NCI-H524 (cell line): ENCODE data around the gene KANK2.
A peak's percentile ranks its signal among the peaks of the same experiment; 100 is the strongest.
"Not testable (repeated sequence)": the region's sequence is repeated elsewhere in the genome, so short reads cannot be mapped to it uniquely, and the experiment has no call there.

Source experiments
- DNase-seq, 2 experiments: peaks; one replicate each; lab custom pipeline; 2025; lab: John Stamatoyannopoulos, UW

KANK2 gene

DNA sequence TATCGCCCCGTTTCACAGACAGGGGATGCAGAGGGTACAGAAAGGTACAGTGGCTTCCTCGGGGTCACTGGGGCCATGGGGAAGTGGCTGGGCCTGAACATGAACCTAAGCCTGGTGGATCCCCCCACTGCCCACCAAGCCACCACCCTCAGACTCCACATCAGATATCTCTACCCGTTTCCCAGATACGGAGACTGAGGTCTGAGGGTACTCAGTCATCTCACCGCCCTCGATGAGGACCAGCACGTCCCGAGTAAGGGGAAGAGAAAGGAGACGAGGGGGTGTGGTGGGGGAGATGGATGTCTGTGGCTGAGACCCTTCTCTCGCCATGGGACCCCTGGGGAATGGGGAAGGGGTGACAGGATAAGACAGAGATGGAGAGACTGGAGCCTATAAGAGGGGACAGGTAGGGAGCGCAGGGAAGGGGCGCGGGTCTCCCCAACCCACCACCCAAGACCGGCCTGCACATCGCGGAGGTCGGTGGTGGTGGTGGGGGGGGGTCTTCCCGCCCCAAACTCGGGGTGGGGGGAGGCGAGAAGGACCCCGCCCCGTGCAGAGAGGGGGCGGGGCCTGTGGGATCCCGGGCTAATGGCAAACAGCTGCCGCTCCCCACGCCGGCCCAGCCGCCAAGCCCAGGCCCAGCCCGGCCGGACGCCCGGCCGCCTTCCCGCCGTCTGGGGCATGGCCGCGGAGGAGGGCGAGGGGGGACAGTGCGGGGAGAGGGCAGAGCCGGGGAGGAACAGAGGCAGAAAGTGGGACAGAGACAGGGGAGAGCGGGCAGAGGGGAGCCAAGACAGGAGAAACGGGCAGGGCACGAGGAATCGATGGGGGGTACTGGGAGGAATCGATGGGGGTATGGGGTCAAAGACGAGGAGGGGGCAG is 698 bp downstream of the KANK2 start:
- peak; percentile 8 to 13 for DNase-seq

DNA sequence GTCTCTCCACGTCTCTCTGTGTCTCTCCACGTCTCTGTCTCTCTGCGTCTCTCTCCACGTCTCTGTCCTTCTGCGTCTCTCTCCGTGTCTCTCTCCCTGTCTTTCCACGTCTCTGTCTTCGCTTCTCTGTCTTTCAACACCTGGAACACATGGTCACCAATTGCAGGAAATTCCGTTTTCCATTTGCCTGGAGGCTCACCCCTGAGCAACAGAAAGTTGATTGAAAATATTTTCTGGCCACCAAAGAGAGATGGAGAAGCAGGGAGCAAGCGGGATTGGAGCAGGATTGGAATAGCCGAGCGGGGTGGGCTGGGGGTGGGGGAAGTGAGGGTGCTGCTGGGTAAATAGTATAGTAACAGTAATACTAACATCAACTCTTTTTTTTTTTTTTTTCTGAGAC is 1.7 kb downstream of the KANK2 start:
- no peak for DNase-seq

DNA sequence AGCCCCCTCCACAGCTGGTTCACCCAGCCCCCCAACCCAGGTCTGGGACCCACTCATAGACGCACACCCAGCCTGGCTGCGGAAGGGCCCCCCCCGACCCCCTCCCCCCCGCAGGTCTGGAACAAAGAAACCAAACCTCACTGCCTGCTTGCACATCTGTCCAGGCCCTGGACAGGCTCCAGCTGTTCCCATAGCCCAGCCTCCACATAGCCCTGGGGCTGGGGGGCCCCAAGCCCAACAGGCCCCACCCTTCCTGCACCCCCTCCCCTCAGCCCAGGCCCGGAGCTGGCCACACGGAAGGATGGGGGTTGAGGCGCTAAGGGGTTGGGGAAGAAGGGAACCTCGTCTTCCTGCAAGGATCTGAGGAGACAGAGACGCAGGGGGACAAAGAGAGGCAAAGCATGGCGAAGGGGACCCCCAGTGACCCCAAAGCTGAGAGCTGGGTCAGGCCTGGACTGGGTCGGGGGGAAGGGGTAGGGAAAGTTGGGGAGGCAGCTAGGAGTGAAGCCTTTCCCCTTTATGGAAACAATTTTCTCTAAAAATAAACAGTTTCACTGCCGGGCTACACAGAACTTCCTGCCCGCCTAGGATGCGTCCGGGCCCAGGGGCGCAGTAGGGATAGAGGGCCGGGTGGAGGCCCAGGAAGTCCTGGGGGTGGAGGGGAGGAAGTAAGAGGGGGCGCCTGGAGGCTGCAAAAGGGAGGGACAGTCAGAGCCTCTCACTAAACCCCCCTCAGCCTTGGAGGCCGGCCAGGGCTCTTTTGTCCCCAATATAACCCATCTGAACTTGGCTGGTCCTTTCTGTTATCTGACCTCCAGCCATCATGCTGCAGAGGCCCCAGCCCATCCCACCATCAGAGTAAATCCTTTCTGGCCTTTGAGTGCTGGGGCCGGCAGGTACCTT is 2.4 kb downstream of the KANK2 start:
- no peak for DNase-seq

DNA sequence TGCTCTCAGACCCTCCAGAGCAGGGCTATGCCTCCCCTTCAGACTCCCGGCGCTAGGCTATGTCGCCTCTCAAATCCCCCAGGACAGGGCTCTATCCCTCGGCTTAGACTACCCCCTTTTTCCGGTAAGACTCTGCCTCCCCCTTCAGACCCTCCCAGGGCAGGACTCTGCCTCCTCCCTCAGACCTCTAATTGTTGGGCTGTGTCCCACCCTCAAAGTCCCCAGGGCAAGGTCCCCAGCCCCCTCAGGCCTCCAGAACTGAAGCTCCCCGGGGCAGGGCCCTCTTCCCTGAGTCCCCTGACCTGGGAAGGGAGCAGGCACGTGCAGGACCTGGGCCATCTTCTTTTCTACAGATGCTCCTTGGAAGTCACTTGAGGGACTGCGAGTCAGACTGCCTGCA is 3.2 kb downstream of the KANK2 start:
- no peak for DNase-seq

DNA sequence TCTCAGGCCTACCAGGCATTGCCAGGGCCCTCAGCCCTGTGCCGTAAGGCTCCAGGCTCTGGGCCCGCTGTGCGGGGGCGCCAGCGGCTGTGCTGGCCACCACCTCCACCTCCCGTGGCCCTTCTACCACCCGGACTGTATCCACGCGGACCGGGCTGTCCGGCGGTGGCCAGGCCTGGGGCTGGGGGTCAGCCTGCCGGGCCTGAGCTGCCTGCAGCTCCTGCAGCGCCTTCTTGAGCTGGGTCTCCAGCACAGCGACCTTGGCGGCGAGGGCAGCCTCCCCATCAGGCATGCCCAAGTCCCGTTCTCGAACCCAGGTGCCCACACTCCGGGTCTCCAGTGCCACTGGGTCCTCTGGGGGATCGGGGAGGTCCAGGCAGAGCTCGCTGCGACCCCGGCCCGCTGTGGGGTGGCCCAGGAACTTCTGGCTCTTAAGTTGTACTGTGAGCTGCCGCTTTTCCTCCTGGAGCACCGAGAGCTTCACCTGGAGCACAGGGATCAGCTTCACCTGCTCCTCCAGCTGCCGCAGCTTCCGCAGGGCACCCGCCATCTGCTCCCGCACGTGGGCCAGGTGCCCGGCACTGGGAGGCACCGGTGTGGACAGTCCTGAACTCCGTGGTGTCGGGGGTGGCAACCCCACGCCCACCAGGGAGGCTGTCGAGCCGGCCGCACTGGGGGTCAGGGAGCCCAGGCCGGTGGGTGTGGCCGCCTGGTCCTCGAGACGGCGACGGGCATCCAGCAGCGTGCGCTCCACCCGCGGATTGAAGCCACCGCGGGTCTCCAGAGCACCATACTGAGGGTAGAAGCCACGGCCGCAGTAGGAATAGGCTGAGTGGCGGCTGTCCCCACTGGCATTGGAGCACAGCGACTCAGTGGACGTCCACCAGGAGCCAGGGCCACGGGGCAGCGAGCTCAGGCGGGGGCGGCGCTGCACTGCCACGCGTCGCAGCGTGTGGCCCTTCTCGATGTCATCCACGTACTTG is 4.1 kb downstream of the KANK2 start:
- DNase-seq, result no peak

DNA sequence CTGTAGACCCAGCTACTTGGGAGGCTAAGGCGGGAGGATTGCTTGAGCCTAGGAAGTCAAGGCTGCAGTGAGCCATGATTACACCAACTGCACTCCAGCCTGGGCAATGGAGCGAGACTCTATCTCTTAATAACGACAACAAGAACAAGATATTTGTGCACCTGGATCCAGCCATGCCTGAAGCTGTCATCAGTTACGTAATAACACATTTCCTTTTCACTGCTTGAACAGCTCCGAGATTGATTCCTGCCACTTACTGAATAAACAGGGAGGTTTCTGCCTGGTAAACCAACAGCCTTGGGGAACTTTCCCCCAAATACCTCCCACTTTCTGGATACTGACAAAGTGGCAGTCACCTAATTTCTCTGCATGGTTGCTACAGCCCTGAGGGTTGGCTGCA is 5.4 kb downstream of the KANK2 start:
- DNase-seq, result no peak

DNA sequence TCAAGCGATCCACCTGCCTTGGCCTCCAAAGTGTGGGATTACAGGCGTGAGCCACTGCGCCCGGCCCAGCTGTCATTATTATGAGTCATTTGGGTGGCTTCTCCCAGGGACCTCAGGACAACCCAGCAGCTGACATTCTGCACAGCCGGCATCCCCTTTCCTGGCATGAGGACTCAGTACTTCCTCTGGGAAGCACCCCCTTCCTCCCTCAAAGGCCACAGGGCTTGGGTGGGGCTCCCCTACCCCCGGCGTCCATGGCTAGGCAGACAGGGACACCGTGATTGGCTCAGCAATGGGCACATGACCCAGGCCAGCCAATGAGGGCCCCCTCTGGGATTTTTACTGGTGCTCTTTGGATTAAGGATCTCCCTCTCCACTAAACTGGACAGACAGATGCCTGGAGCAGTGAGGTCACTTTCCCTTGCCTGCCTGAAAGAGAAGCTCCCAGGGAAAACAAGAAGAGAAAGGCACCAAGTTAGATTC is 6.0 kb downstream of the KANK2 start:
- DNase-seq, result peak; percentile 24 to 53

DNA sequence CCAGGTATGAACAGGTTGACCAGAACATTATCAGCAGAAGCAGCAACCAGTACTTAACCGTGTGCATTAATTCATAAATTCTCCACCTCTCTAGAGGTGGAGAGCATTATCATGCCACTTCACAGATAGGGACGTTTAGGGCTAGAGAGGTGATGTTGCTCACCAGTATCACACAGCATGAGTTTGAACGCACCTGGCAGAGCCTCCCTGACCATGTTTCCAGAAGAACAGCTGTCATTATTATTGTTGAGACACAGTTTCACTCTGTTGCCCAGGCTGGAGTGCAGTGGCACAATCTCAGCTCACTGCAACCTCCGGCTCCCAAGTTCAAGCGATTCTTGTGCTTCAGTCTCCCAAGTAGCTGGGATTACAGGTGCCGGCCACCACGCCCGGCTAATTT is 6.8 kb downstream of the KANK2 start:
- DNase-seq, result no peak

DNA sequence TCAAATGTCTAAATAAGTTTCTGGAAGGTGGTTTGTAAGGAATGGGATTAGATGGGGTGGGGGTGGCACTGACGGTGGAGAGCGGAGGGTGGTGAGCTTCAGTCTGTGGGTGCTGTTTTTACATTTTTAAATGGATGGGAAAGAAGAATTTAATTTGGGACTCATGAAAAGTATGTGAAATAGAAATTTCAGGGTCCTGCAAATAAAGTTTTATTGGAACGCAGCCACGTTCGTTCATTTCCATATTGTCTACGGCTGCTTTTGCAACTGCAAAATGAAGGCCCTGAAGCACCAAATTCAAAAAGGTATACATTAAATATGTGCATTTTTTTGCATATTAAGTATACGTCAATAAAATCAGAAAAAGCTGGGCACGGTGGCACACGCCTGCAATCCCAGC is 9.9 kb downstream of the KANK2 start:
- DNase-seq, result no peak

DNA sequence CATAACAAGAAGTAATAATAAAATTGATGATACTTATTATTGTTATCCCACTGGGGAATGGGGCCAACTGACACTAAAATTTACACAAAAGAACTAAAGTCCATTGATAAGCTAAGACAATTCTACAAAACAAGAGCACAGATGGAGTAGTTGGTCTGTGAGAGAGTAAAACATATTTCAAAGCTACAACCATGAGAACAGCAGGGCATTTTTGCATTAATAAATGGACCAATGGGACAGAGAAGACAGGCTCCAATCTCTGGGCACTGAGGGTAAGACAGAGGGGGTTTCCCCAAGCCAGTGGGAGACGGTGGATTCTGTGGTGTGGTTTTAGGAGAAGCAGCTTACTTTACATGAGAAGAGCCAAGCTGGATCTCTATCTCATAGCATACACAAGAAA is 14.4 kb downstream of the KANK2 start:
- DNase-seq, result no peak

DNA sequence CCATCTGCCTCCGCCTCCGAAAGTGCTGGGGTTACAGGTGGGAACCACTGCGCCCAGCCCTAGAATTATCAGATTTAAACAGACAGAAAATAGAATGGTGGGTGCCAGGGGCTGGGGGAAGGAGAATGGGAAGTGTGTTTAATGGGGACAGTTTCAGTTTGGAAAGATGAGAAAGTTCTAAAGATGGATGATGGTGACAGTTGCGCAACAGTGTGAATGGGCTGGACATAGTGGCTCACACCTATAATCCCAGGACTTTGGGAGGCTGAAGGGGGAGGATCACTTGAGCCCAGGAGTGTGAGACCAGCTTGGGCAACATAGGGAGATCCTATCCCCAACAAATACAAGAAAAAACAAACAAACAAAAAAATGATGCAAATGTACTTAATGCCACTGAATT is 15.9 kb downstream of the KANK2 start:
- no peak for DNase-seq

DNA sequence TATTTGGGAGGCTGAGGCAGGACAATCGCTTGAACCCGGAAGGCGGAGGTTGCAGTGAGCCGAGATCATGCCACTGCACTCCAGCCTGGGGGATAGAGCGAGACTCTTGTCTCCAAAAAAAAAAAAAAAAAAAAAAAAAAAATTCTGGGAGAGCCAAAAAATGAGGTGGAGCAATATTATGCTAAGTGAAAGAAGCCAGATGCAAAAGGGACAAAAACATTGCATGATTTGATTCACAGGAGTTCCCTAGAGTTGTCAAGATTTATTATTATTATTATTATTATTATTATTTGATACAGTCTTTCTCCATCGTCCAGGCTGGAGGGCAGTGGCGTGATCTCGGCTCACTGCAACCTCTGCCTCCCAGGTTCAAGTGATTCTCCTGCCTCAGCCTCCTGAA is 16.4 kb downstream of the KANK2 start:
- not testable (repeated sequence) for DNase-seq

DNA sequence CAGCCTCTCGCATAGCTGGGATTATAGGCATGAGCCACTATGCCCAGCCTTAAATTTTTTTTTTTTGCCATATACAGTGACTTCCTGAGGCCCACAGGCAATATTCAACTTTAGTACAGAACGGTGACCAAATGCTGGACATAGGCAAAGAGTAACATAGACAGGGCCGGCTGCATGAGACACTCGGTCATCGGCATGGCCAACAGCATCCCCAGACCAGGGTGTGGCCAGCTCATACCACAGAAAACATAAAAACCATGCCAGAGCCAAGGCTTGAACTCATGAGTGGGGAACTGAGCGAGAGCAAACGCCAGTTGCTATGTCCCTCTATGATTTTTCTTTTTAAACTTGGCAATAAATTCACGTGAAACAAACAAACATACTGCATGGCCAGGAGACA is 17.0 kb downstream of the KANK2 start:
- DNase-seq, result no peak

DNA sequence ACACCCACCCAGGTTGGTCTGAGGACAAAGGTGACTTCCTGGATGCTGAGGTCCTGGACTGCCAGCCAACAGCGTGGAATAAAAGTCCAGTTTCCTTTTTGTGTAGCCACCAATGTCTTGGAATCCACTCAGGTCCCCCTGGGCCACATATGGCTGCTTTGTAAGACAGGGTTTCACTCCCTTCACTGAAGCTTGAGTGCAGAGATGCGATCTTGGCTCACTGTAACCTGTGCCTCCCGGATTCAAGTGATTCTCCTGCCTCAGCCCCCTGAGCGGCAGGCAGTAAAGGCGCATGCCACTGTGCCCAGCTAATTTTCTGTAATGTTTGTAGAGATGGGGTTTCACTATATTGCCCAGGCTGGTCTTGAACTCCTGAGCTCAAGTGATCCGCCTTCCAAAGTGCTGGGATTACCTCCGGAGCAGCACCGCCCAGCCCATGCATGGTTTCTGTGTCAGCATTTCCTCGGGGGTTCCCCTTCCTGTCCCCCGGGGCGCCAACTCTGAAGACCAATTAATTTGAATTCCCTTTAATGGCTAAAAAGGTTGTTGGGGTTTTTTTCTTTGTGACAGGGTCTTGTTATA is 17.5 kb downstream of the KANK2 start:
- no peak for DNase-seq

DNA sequence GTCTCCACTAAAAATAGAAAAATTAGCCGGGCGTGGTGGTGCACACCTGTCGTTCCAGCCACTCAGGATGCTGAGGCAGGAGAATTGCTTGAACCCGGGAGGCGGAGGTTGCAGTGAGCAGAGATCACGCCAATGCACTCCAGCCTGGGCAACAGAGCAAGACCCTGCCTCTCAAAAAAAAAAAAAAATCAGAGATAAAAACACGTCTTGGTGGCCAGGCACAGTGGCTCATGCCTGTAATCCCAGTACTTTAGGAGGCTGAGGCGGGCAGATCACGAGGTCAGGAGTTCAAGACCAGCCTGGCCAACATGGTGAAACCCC is 18.2 kb downstream of the KANK2 start:
- DNase-seq, result not testable (repeated sequence)

DNA sequence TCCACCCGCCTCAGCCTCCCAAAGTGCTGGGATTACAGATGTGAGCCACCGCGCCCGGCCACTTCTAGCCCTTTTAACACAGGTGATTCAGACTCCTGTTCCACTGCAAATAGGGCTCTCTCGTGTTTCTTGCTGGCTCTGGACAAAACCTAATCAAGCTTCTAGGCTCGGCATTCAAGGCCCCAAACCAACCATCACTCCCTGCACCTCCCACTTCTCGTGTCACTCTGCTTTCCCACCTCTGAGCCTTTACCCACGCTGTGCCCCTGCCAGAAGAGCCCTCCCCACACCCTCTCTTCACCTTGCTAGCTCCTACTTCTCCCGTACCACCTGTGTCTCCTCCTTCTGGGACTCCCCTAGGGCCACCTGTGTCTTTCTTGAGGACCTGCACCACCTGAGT is 19.8 kb downstream of the KANK2 start:
- DNase-seq, result no peak

DNA sequence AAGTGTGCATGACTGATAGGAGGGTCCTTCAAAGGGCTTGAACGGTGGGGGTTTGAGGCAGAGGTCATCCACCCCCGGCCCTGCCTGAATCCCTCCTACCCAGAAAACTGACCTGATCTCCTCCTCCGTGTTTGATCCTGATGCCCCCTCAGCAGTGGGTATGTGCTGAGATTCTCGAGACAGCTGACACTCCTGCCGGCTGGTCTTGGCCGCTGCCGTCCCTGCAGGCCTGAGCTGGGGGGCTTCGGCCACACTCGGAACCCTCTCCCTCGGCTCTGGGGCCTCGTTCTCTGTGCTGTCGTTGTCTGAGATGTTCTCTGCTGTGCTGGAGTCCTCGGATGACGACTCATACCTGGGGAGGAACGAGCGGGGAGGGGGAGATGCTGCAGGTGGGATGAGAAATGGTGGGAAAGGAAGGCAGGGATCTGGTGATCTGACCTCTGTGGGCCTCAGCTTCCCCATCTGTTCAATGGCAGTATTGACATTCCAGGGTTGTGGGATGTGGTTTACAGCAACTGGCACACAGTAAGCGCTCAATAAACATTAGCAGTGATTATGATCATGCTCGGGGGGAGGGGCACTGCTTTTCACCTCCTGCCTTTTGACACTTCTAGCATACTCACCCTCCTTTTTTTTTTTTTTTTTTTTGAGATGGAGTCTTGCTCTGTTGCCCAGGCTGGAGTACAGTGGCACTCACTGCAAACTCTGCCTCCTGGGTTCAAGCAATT is 20.7 kb downstream of the KANK2 start:
- DNase-seq, result no peak

DNA sequence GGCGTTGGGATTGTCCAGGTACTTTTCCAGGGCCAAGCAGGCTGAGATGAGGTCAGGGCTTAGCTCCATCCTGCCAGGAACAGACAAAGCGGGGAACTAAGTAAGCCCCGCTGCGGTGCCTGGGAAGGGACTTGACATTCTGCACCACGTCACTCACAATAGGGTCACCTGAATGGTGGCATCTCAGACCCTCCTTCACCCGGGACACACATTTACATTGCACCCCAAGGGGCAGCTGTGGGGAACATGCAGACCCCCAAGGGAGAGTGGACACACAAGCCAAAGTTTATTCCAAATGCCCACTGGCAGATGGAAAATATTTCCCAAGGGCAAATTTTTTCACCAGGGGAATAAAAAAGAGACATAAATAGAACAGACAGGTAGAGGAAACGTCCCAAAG is 21.4 kb downstream of the KANK2 start:
- no peak for DNase-seq

DNA sequence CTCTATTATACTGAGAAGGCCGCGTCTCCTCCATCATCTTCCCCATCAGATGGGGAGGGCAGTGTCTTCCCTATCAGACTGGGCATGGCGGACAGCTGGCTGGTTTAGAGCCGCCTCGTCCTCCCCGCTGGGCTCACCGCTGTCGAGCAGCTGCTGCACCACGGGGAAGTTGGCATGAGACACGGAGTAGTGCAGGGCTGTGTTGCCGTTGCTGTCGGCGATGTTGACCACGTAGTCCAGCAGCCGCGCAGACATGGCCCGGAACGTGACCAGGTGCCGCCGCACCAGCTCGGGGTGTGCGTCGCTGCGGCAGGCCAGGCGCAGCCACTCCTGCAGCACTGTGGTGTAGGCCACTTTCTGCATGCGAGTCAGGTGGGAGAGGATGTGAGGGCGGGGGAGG is 23.0 kb downstream of the KANK2 start:
- peak in 1 of 2 experiments; percentile 56 for DNase-seq

DNA sequence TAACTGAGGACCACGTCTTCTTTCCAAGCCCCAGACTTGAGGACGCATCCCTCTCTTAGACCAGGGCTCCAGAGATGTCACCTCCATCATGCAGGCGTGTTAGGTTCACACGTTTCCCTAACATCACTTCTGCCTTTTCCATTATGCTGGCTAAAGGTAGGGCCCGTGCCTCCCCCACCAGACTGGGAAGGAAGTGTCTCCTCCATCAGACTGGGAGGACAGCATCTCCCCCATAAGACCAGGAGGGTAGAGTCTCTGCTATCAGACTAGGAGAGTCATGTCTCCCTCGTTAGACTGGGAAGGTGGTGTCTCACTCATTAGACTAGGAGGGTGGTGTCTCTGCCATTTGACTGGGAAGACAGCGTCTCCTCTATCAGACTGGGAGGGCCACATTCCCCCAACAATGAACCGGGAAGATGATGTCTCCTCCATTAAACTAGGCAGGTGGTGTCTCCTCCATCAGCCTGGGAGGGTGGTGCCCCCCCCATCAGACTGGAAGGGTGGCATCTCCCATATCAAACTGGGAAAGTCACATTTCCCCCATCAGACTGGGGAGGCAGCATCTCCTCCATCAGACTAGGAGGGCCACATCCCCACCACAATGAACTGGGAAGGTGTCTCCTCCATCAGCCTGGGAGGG is 23.7 kb downstream of the KANK2 start:
- no peak for DNase-seq
